ENCODE data around the gene RARRES2. TPM values are rescaled to one million over a fixed set of nuclear protein-coding genes. Genes with fewer than 3 reads are reported as not detected.
"Not testable (repeated sequence)": the region's sequence is repeated elsewhere in the genome, so short reads cannot be mapped to it uniquely, and the experiment has no call there.

Gene RARRES2
- total and polyA plus RNA-seq, 2 experiments from 2014 or later: not detected

DNA sequence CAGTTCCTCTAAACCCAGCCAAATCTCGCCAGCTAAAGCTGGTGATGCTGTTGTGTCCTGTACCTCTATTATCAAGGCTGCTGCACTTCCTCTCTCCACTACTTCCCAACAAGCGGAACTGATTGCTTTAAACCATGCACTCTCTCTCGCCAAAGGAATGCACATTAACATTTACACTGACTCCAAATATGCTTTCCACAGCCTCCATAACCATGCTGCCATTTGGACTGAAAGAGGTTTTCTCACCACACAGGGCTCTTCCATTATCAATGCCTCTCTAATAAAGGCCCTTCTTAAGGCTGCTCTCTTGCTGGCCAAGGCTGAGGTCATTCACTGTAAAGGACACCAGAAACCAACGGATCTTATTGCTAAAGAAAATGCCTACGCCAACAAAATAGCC, 29.7 kb downstream of the RARRES2 start:
- Histone ChIP-seq H3K4me2 (ENCODE audit: unreplicated experiment) (no peak overlapping the region), H3K4me3 (no peak overlapping the region), H2AFZ (no peak overlapping the region), H4K20me1 (ENCODE audit: insufficient read depth) (no peaks in the 10 kb centered on the region), H3K27me3 (replicated peaks; ENCODE audit: insufficient read depth) (no peaks in the 10 kb centered on the region), H3K4me1 (ENCODE audit: insufficient read depth) (peaks cover 6% of the 10 kb centered on the region; the same call in 1 of the 2 replicates), H3F3A (ENCODE audit: insufficient read depth) (no peaks in the 10 kb centered on the region), H3K27ac (no peak overlapping the region), H3K79me2 (ENCODE audit: insufficient read depth) (no peaks in the 10 kb centered on the region), H3K36me3 (ENCODE audit: low read depth) (no peaks in the 10 kb centered on the region), H3K9me3 (ENCODE audit: low read depth) (no peaks in the 10 kb centered on the region), H3K9ac (no peak overlapping the region), H3K9me2 (ENCODE audit: insufficient read depth) (no peaks in the 10 kb centered on the region)
- no peak for TF ChIP-seq EZH2phosphoT487 (IDR thresholded peaks at IDR 0.05; ENCODE audit: insufficient read depth, low read depth)
- no peak for TF ChIP-seq EZH2 (IDR thresholded peaks at IDR 0.05; ENCODE audit: insufficient read depth, poor library complexity, severe bottlenecking)
- no peak for DNase-seq
- 42 to 45% methylated on average over 5 of the region's 5 CpGs for WGBS, 2 experiments (ENCODE audit: low coverage in 1 of 2, low lambda C conversion rate in 2 of 2, missing lambda C conversion rate in 2 of 2)
- in situ Hi-C loops (cut with MboI): no loop called here

DNA sequence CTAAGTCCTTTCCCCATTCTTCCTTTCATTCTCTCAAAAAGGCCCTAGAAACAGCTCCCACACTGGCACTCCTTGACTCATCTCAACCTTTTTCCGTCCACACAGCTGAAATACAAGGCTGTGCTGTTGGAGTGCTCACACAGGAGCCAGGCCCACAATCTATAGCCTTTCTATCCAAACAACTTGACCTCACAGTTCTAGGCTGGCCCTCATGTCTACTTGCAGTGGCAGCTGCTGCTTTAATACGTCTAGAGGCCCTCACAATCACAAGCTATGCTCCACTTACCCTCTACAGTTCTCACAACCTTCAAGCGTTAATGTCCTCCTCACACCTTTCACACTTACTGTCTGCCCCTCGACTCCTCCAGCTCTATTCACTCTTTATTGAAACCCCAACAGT, 30.3 kb downstream of the RARRES2 start:
- no peaks in the 10 kb centered on the region for H3K27me3 ChIP-seq (replicated peaks; ENCODE audit: insufficient read depth)
- no peaks in the 10 kb centered on the region for H3F3A ChIP-seq (ENCODE audit: insufficient read depth)
- H3K9me3 ChIP-seq (ENCODE audit: low read depth): no peaks in the 10 kb centered on the region
- peaks cover 6% of the 10 kb centered on the region; the same call in 1 of the 2 replicates for H3K4me1 ChIP-seq (ENCODE audit: insufficient read depth)
- H3K36me3 ChIP-seq (ENCODE audit: low read depth): no peaks in the 10 kb centered on the region
- no peak for TF ChIP-seq EZH2phosphoT487 (IDR thresholded peaks at IDR 0.05; ENCODE audit: insufficient read depth, low read depth)
- no peak for TF ChIP-seq EZH2 (IDR thresholded peaks at IDR 0.05; ENCODE audit: insufficient read depth, poor library complexity, severe bottlenecking)
- H3K4me2 ChIP-seq (ENCODE audit: unreplicated experiment): no peak overlapping the region
- no peaks in the 10 kb centered on the region for H3K9me2 ChIP-seq (ENCODE audit: insufficient read depth)
- H4K20me1 ChIP-seq (ENCODE audit: insufficient read depth): no peaks in the 10 kb centered on the region
- H2AFZ ChIP-seq: no peak overlapping the region
- in situ Hi-C loops (cut with MboI): no loop called here
- H3K4me3 ChIP-seq: no peak overlapping the region
- no peak overlapping the region for H3K9ac ChIP-seq
- no peaks in the 10 kb centered on the region for H3K79me2 ChIP-seq (ENCODE audit: insufficient read depth)
- H3K27ac ChIP-seq: no peak overlapping the region
- DNase-seq: no peak
- 56 to 64% methylated on average over 4 of the region's 4 CpGs for WGBS, 2 experiments (ENCODE audit: low coverage in 1 of 2, low lambda C conversion rate in 2 of 2, missing lambda C conversion rate in 2 of 2)

DNA sequence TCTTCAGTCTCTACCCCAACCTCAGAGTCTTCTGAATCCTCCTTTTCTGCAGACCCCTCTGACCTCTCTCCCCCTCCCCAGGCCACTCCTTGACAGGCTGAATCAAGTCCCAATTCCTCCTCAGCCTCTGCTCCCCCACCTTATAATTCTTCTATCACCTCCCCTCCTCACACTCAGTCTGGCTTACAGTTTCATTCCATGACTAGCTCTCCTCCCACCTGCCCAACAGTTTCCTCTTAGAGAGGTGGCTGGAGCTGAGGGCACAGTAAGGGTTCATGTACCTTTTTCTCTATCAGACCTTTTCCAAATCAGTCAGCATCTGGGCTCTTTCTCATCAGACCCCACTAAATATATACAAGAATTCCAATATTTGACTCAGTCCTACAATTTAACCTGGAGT, 32.9 kb downstream of the RARRES2 start:
- TF ChIP-seq EZH2 (IDR thresholded peaks at IDR 0.05; ENCODE audit: insufficient read depth, poor library complexity, severe bottlenecking) (no peak), EZH2phosphoT487 (IDR thresholded peaks at IDR 0.05; ENCODE audit: insufficient read depth, low read depth) (no peak)
- in situ Hi-C loops (cut with MboI): no loop called here

GRCh38 chr7:150307904-150308303, 33.5 kb downstream of the RARRES2 start:
- Histone ChIP-seq H3K9ac (no peak overlapping the region), H3K4me2 (ENCODE audit: unreplicated experiment) (no peak overlapping the region), H3K27ac (no peak overlapping the region), H3K4me1 (ENCODE audit: insufficient read depth) (peaks cover 5% of the 10 kb centered on the region; the same call in 1 of the 2 replicates), H3F3A (ENCODE audit: insufficient read depth) (no peaks in the 10 kb centered on the region), H3K9me2 (ENCODE audit: insufficient read depth) (no peaks in the 10 kb centered on the region), H2AFZ (no peak overlapping the region), H3K36me3 (ENCODE audit: low read depth) (no peaks in the 10 kb centered on the region), H3K9me3 (ENCODE audit: low read depth) (no peaks in the 10 kb centered on the region), H3K27me3 (replicated peaks; ENCODE audit: insufficient read depth) (no peaks in the 10 kb centered on the region), H3K79me2 (ENCODE audit: insufficient read depth) (no peaks in the 10 kb centered on the region), H3K4me3 (no peak overlapping the region), H4K20me1 (ENCODE audit: insufficient read depth) (no peaks in the 10 kb centered on the region)
- WGBS, 2 experiments (ENCODE audit: low coverage in 1 of 2, low lambda C conversion rate in 2 of 2, missing lambda C conversion rate in 2 of 2): 59 to 63% methylated on average over 9 of the region's 9 CpGs
- no peak for TF ChIP-seq EZH2phosphoT487 (IDR thresholded peaks at IDR 0.05; ENCODE audit: insufficient read depth, low read depth)
- no peak for TF ChIP-seq EZH2 (IDR thresholded peaks at IDR 0.05; ENCODE audit: insufficient read depth, poor library complexity, severe bottlenecking)
- no peak for DNase-seq
- in situ Hi-C loops (cut with MboI): no loop called here

More for the DNA sequence above, 32.9 kb downstream of the RARRES2 start:
- Histone ChIP-seq H3K9me2 (ENCODE audit: insufficient read depth) (no peaks in the 10 kb centered on the region), H3K27me3 (replicated peaks; ENCODE audit: insufficient read depth) (no peaks in the 10 kb centered on the region), H3K79me2 (ENCODE audit: insufficient read depth) (no peaks in the 10 kb centered on the region), H3K4me3 (no peak overlapping the region), H3K9me3 (ENCODE audit: low read depth) (no peaks in the 10 kb centered on the region), H4K20me1 (ENCODE audit: insufficient read depth) (no peaks in the 10 kb centered on the region), H3F3A (ENCODE audit: insufficient read depth) (no peaks in the 10 kb centered on the region), H3K36me3 (ENCODE audit: low read depth) (no peaks in the 10 kb centered on the region), H2AFZ (no peak overlapping the region), H3K4me1 (ENCODE audit: insufficient read depth) (peaks cover 6% of the 10 kb centered on the region; the same call in 1 of the 2 replicates), H3K27ac (no peak overlapping the region), H3K4me2 (ENCODE audit: unreplicated experiment) (no peak overlapping the region), H3K9ac (no peak overlapping the region)
- DNase-seq: no peak

GRCh38 chr7:150307129-150307528, 34.3 kb downstream of the RARRES2 start:
- no peak for TF ChIP-seq EZH2 (IDR thresholded peaks at IDR 0.05; ENCODE audit: insufficient read depth, poor library complexity, severe bottlenecking)
- no peak for TF ChIP-seq EZH2phosphoT487 (IDR thresholded peaks at IDR 0.05; ENCODE audit: insufficient read depth, low read depth)
- Histone ChIP-seq H3K27me3 (replicated peaks; ENCODE audit: insufficient read depth) (no peaks in the 10 kb centered on the region), H3F3A (ENCODE audit: insufficient read depth) (no peaks in the 10 kb centered on the region), H2AFZ (no peak overlapping the region), H3K9me3 (ENCODE audit: low read depth) (no peaks in the 10 kb centered on the region), H4K20me1 (ENCODE audit: insufficient read depth) (no peaks in the 10 kb centered on the region), H3K4me2 (ENCODE audit: unreplicated experiment) (no peak overlapping the region), H3K9ac (no peak overlapping the region), H3K36me3 (ENCODE audit: low read depth) (no peaks in the 10 kb centered on the region), H3K4me3 (no peak overlapping the region), H3K79me2 (ENCODE audit: insufficient read depth) (no peaks in the 10 kb centered on the region), H3K9me2 (ENCODE audit: insufficient read depth) (no peaks in the 10 kb centered on the region), H3K27ac (no peak overlapping the region), H3K4me1 (ENCODE audit: insufficient read depth) (no peaks in the 10 kb centered on the region)
- in situ Hi-C loops (cut with MboI): no loop called here
- WGBS, 2 experiments (ENCODE audit: low coverage in 1 of 2, low lambda C conversion rate in 2 of 2, missing lambda C conversion rate in 2 of 2): 32 to 46% methylated on average over 3 of the region's 3 CpGs
- DNase-seq: no peak

DNA sequence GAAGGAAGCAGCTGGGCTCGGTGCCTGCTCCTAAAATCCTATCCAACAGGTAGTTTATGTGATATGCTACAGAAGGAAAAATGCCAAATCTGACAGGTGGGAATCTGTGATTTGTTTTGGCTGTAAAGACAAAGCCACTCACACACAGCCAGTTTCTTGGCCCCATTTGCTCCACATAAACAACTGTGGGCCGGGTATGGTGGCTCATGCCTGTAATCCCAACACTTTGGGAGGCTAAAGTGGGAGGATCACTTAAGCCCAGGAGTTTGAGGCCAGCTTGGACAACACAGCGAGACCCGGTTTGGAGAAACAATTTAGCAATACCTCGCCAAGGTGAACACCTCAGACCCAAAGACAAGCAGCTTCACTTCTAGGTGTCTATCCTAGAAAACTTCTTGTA, 35.1 kb downstream of the RARRES2 start:
- in situ Hi-C loops (cut with MboI); H3K9me2 ChIP-seq (ENCODE audit: insufficient read depth); H3F3A ChIP-seq (ENCODE audit: insufficient read depth); H3K79me2 ChIP-seq (ENCODE audit: insufficient read depth); H3K27ac ChIP-seq; H3K9ac ChIP-seq; H3K27me3 ChIP-seq (replicated peaks; ENCODE audit: insufficient read depth); H3K9me3 ChIP-seq (ENCODE audit: low read depth); H3K4me1 ChIP-seq (ENCODE audit: insufficient read depth); H2AFZ ChIP-seq; H3K4me3 ChIP-seq; H4K20me1 ChIP-seq (ENCODE audit: insufficient read depth); DNase-seq; H3K4me2 ChIP-seq (ENCODE audit: unreplicated experiment); H3K36me3 ChIP-seq (ENCODE audit: low read depth): not testable (repeated sequence)
- WGBS, 2 experiments (ENCODE audit: low coverage in 1 of 2, low lambda C conversion rate in 2 of 2, missing lambda C conversion rate in 2 of 2): 55 to 63% methylated on average over 5 of the region's 5 CpGs

GRCh38 chr7:150305903-150306284, 35.5 kb downstream of the RARRES2 start:
- H3K4me2 ChIP-seq (ENCODE audit: unreplicated experiment); H3K4me3 ChIP-seq; H3K4me1 ChIP-seq (ENCODE audit: insufficient read depth); in situ Hi-C loops (cut with MboI); H3K36me3 ChIP-seq (ENCODE audit: low read depth); H3K27me3 ChIP-seq (replicated peaks; ENCODE audit: insufficient read depth); H3K79me2 ChIP-seq (ENCODE audit: insufficient read depth); H2AFZ ChIP-seq; H3F3A ChIP-seq (ENCODE audit: insufficient read depth); H3K9me2 ChIP-seq (ENCODE audit: insufficient read depth); H3K9ac ChIP-seq; DNase-seq; H4K20me1 ChIP-seq (ENCODE audit: insufficient read depth); H3K27ac ChIP-seq; H3K9me3 ChIP-seq (ENCODE audit: low read depth): not testable (repeated sequence)
- WGBS, 2 experiments (ENCODE audit: low coverage in 1 of 2, low lambda C conversion rate in 2 of 2, missing lambda C conversion rate in 2 of 2): 60% methylated on average over 2 of the region's 2 CpGs

Data from GM23248 (cell line).